SK-N-SH (cell line): Measurements from ENCODE around the gene MAP3K3. TPM values are rescaled to one million over a fixed set of nuclear protein-coding genes. Genes with fewer than 3 reads are reported as not detected.

Experiments
- CTCF ChIA-PET: fragments of 300-600, 350-600 bp; formaldehyde crosslinking; extraction: SDS; loops from one replicate; lab custom pipeline; 2021; lab: Yijun Ruan, JAX
- POLR2A ChIA-PET: fragments of 350-600 bp; sonication (Branson Sonifier 250); formaldehyde crosslinking; extraction: SDS; loops from one replicate; lab custom pipeline; 2020; ENCODE audit warnings: antibody characterized with exemption, inconsistent platforms; lab: Yijun Ruan, JAX
- DNase-seq: peaks from one replicate; pipeline ENCODE4 v3.0.0; 2012
- H2AFZ ChIP-seq: fragments of 200-600 bp; sonication (generic); 2 replicates; pipeline ENCODE4 v1.8.1; 2016; ENCODE audit warnings: antibody characterized with exemption, mild to moderate bottlenecking, low read depth
- H3F3A ChIP-seq: fragments of 200-600 bp; sonication (generic); replicated peaks from 2 replicates; pipeline ENCODE3; 2016; ENCODE audit warnings: antibody characterized with exemption, mild to moderate bottlenecking; ENCODE audit not compliant: insufficient read depth
- H3K27ac ChIP-seq, 2 experiments: fragments of 200-500 bp in 1 of 2; fragments of 200-600 bp in 1 of 2; sonication (Bioruptor generic) in 1 of 2; sonication (generic), shearing (Covaris generic) in 1 of 2; 2 replicates each; pipeline versions ENCODE4 v1.5.1 to v1.6.1; 2014 to 2016; ENCODE audit warnings: low read depth in 2 of 2, inconsistent platforms in 1 of 2, low read length in 1 of 2, mild to moderate bottlenecking in 1 of 2, mixed read lengths in 1 of 2
- H3K27me3 ChIP-seq: fragments of 200-600 bp; sonication (generic), shearing (Covaris generic); 2 replicates; pipeline ENCODE4 v1.6.1; 2016; ENCODE audit warnings: mixed run types; ENCODE audit not compliant: insufficient read depth
- H3K36me3 ChIP-seq, 2 experiments: fragments of 200-500 bp in 1 of 2; fragments of 200-600 bp in 1 of 2; sonication (Bioruptor generic) in 1 of 2; sonication (generic) in 1 of 2; replicated peaks in 1 of 2; 2 replicates each; pipeline versions ENCODE3 to v1.5.1; 2014 to 2016; ENCODE audit warnings: low read length in 1 of 2, mild to moderate bottlenecking in 1 of 2; ENCODE audit not compliant: insufficient read depth in 2 of 2, control insufficient read depth in 1 of 2
- H3K4me1 ChIP-seq, 2 experiments: fragments of 200-500 bp in 1 of 2; fragments of 200-600 bp in 1 of 2; sonication (Bioruptor generic) in 1 of 2; sonication (generic), shearing (Covaris generic) in 1 of 2; 2 replicates each; pipeline versions ENCODE4 v1.5.1 to v1.6.1; 2014 to 2016; ENCODE audit warnings: low read depth in 1 of 2, low read length in 1 of 2, mixed run types in 1 of 2; ENCODE audit not compliant: insufficient read depth in 2 of 2, control insufficient read depth in 1 of 2
- H3K4me2 ChIP-seq: fragments of 200-600 bp; sonication (generic), shearing (Covaris generic); 2 replicates; pipeline ENCODE4 v1.6.1; 2017; ENCODE audit warnings: mixed run types
- H3K4me3 ChIP-seq, 2 experiments: fragments of 200-500 bp in 1 of 2; fragments of 200-600 bp in 1 of 2; sonication (Bioruptor generic) in 1 of 2; sonication (generic), shearing (Covaris generic) in 1 of 2; 2 replicates each; pipeline versions ENCODE4 v1.5.1 to v1.8.1; 2014 to 2016; ENCODE audit warnings: low read depth in 2 of 2, inconsistent platforms in 1 of 2, low read length in 1 of 2, mild to moderate bottlenecking in 1 of 2, mixed read lengths in 1 of 2, moderate library complexity in 1 of 2
- H3K79me2 ChIP-seq: fragments of 200-600 bp; sonication (generic); 2 replicates; pipeline ENCODE4 v1.8.1; 2017; ENCODE audit warnings: mild to moderate bottlenecking; ENCODE audit not compliant: insufficient read depth
- H3K9ac ChIP-seq: fragments of 200-600 bp; sonication (generic); 2 replicates; pipeline ENCODE4 v1.6.1; 2017; ENCODE audit warnings: mixed run types
- H3K9me2 ChIP-seq: fragments of 200-600 bp; sonication (generic); 2 replicates; pipeline ENCODE4 v1.6.1; 2017; ENCODE audit warnings: mixed run types
- H3K9me3 ChIP-seq: fragments of 200-600 bp; sonication (generic); 2 replicates; pipeline ENCODE4 v1.6.1; 2017; ENCODE audit warnings: mixed run types, mild to moderate bottlenecking, moderate library complexity
- H4K20me1 ChIP-seq: fragments of 200-600 bp; sonication (generic); 2 replicates; pipeline ENCODE4 v1.6.1; 2017; ENCODE audit warnings: mild to moderate bottlenecking, mixed run types; ENCODE audit not compliant: insufficient read depth
- ELF1 ChIP-seq: IDR thresholded peaks from 2 replicates; pipeline ENCODE4 v1.4.0; 2012
- EP300 ChIP-seq, 2 experiments: IDR thresholded peaks; 2 replicates each; pipeline versions ENCODE4 v1.4.0 to v1.6.1; 2012; ENCODE audit warnings: borderline replicate concordance in 1 of 2, low read depth in 1 of 2, low read length in 1 of 2
- EZH2phosphoT487 ChIP-seq: fragments of 200-600 bp; sonication (generic); IDR thresholded peaks from 2 replicates; pipeline ENCODE4 v1.6.1; 2017; ENCODE audit warnings: low read depth, mixed run types, mild to moderate bottlenecking, antibody characterized with exemption, moderate library complexity, borderline replicate concordance
- FOSL2 ChIP-seq: IDR thresholded peaks from 2 replicates; pipeline ENCODE4 v1.4.0; 2012; ENCODE audit warnings: low read depth, mild to moderate bottlenecking, moderate library complexity, borderline replicate concordance
- FOXJ3 ChIP-seq: sonication (generic); formaldehyde crosslinking; IDR thresholded peaks from 2 replicates; pipeline ENCODE4 v1.5.1; 2020; ENCODE audit warnings: mild to moderate bottlenecking, missing genetic modification reagents
- FOXM1 ChIP-seq: IDR thresholded peaks from 2 replicates; pipeline ENCODE4 v1.4.0; 2012; ENCODE audit warnings: low read depth, mild to moderate bottlenecking
- GABPA ChIP-seq: IDR thresholded peaks from 2 replicates; pipeline ENCODE4 v1.4.0; 2012; ENCODE audit warnings: low read depth, mild to moderate bottlenecking
- JUND ChIP-seq: IDR thresholded peaks from 2 replicates; pipeline ENCODE4 v1.4.0; 2012
- MEF2A ChIP-seq: IDR thresholded peaks from 2 replicates; pipeline ENCODE4 v1.4.0; 2012; ENCODE audit warnings: low read depth, borderline replicate concordance
- NFIC ChIP-seq: IDR thresholded peaks from 2 replicates; pipeline ENCODE4 v1.4.0; 2012; ENCODE audit warnings: borderline replicate concordance
- POLR2AphosphoS5 ChIP-seq: IDR thresholded peaks from 2 replicates; pipeline ENCODE4 v1.6.1; 2012; ENCODE audit warnings: low read depth, low read length
- RAD21 ChIP-seq: IDR thresholded peaks from 2 replicates; pipeline ENCODE4 v1.6.1; 2012; ENCODE audit warnings: mild to moderate bottlenecking, low read length
- RCOR1 ChIP-seq: fragments of 150-350 bp; IDR thresholded peaks from 2 replicates; pipeline ENCODE4 v1.6.1; 2017; ENCODE audit warnings: antibody characterized with exemption, low read length
- RXRA ChIP-seq: IDR thresholded peaks from 2 replicates; pipeline ENCODE4 v1.4.0; 2012; ENCODE audit warnings: low read depth, mild to moderate bottlenecking, borderline replicate concordance
- SIN3A ChIP-seq: IDR thresholded peaks from 2 replicates; pipeline ENCODE4 v1.6.1; 2012; ENCODE audit warnings: low read depth, mild to moderate bottlenecking, low read length, moderate library complexity, borderline replicate concordance
- YY1 ChIP-seq: IDR thresholded peaks from 2 replicates; pipeline ENCODE4 v1.4.0; 2012; ENCODE audit warnings: low read depth, mild to moderate bottlenecking
- WGBS: methylation state at CpG from one replicate; pipeline ENCODE4 v1.1.6; 2017; ENCODE audit warnings: low lambda C conversion rate; 5-methylcytosine and 5-hydroxymethylcytosine counted together
- polyA plus RNA-seq, 3 experiments: library from polyadenylated mRNA; depleted of rRNA; stranded (reverse); fragments of >200 nt; gene quantifications; 2 replicates each; pipeline ENCODE4 v1.2.3, GENCODE V29; 2012
- TF ChIP-seq, protein P1 (sequence below): IDR thresholded peaks from 2 replicates; pipeline ENCODE4 v1.4.0; 2012; ENCODE audit warnings: low read depth, borderline replicate concordance
- TF ChIP-seq, protein P2 (sequence below): IDR thresholded peaks from 2 replicates; pipeline ENCODE4 v1.4.0; 2012; ENCODE audit warnings: low read depth, borderline replicate concordance
- TF ChIP-seq, protein P3 (sequence below): IDR thresholded peaks from 2 replicates; pipeline ENCODE4 v1.6.1; 2012; ENCODE audit warnings: mild to moderate bottlenecking, low read depth, low read length, moderate library complexity
- TF ChIP-seq, protein P4 (sequence below): fragments of 150-350 bp; IDR thresholded peaks from 2 replicates; pipeline ENCODE4 v1.6.1; 2016; ENCODE audit warnings: mild to moderate bottlenecking, low read depth, low read length

MAP3K3 gene
- polyA plus RNA-seq, 1 of the 3 experiments (the other 2 are of a cell fraction), result 25.3 TPM

DNA sequence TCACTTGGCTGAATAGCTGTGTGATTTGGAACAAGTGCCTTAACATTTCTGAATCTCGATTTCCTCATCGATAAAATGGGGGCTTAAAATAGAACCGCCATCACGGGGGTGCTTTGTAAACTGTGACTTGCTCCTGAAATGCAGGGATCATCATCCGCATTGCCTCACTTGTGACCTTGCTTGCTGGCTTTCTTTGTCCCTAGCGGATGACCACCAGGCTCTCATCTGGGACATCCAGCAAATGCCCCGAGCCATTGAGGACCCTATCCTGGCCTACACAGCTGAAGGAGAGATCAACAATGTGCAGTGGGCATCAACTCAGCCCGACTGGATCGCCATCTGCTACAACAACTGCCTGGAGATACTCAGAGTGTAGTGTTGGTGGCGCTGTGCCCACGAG lies 33.4 kb upstream of the MAP3K3 start:
- Histone ChIP-seq H3K36me3 (peaks cover 60 to 70% of the 10 kb centered on the region in 2 experiments), H3K79me2 (peaks cover 11% of the 10 kb centered on the region; the same call in 1 of the 2 replicates), H3K9me2 (no peaks in the 10 kb centered on the region), H3K4me1 (no peaks in the 10 kb centered on the region), H3F3A (peaks cover 8% of the 10 kb centered on the region), H3K4me2 (no peak overlapping the region), H2AFZ (no peak overlapping the region), H3K27me3 (no peaks in the 10 kb centered on the region)
- POLR2A ChIA-PET, result no interaction called here
- DNase-seq, result no peak
- 94% methylated on average over 11 of the region's 11 CpGs for WGBS
- TF ChIP-seq POLR2AphosphoS5 (no peak), RXRA (no peak), JUND (no peak), YY1 (no peak), ELF1 (no peak), FOXJ3 (CRISPR knock-in tag) (no peak), EP300 (IDR thresholded peaks at IDR 0.05; ENCODE audit: borderline replicate concordance in 1 of 2, low read depth in 1 of 2, low read length in 1 of 2) (no peak), GABPA (no peak), RCOR1 (no peak), MEF2A (no peak), EZH2phosphoT487 (no peak), FOSL2 (no peak), FOXM1 (no peak), SIN3A (no peak), NFIC (no peak), RAD21 (no peak)
- TF ChIP-seq, protein P1, sequence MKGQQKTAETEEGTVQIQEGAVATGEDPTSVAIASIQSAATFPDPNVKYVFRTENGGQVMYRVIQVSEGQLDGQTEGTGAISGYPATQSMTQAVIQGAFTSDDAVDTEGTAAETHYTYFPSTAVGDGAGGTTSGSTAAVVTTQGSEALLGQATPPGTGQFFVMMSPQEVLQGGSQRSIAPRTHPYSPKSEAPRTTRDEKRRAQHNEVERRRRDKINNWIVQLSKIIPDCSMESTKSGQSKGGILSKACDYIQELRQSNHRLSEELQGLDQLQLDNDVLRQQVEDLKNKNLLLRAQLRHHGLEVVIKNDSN, result no peak
- TF ChIP-seq, protein P2, sequence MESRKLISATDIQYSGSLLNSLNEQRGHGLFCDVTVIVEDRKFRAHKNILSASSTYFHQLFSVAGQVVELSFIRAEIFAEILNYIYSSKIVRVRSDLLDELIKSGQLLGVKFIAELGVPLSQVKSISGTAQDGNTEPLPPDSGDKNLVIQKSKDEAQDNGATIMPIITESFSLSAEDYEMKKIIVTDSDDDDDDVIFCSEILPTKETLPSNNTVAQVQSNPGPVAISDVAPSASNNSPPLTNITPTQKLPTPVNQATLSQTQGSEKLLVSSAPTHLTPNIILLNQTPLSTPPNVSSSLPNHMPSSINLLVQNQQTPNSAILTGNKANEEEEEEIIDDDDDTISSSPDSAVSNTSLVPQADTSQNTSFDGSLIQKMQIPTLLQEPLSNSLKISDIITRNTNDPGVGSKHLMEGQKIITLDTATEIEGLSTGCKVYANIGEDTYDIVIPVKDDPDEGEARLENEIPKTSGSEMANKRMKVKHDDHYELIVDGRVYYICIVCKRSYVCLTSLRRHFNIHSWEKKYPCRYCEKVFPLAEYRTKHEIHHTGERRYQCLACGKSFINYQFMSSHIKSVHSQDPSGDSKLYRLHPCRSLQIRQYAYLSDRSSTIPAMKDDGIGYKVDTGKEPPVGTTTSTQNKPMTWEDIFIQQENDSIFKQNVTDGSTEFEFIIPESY, result no peak
- TF ChIP-seq, protein P3, sequence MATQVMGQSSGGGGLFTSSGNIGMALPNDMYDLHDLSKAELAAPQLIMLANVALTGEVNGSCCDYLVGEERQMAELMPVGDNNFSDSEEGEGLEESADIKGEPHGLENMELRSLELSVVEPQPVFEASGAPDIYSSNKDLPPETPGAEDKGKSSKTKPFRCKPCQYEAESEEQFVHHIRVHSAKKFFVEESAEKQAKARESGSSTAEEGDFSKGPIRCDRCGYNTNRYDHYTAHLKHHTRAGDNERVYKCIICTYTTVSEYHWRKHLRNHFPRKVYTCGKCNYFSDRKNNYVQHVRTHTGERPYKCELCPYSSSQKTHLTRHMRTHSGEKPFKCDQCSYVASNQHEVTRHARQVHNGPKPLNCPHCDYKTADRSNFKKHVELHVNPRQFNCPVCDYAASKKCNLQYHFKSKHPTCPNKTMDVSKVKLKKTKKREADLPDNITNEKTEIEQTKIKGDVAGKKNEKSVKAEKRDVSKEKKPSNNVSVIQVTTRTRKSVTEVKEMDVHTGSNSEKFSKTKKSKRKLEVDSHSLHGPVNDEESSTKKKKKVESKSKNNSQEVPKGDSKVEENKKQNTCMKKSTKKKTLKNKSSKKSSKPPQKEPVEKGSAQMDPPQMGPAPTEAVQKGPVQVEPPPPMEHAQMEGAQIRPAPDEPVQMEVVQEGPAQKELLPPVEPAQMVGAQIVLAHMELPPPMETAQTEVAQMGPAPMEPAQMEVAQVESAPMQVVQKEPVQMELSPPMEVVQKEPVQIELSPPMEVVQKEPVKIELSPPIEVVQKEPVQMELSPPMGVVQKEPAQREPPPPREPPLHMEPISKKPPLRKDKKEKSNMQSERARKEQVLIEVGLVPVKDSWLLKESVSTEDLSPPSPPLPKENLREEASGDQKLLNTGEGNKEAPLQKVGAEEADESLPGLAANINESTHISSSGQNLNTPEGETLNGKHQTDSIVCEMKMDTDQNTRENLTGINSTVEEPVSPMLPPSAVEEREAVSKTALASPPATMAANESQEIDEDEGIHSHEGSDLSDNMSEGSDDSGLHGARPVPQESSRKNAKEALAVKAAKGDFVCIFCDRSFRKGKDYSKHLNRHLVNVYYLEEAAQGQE, result no peak
- TF ChIP-seq, protein P4, sequence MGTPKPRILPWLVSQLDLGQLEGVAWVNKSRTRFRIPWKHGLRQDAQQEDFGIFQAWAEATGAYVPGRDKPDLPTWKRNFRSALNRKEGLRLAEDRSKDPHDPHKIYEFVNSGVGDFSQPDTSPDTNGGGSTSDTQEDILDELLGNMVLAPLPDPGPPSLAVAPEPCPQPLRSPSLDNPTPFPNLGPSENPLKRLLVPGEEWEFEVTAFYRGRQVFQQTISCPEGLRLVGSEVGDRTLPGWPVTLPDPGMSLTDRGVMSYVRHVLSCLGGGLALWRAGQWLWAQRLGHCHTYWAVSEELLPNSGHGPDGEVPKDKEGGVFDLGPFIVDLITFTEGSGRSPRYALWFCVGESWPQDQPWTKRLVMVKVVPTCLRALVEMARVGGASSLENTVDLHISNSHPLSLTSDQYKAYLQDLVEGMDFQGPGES, result no peak
- TF ChIP-seq, all 33 proteins: peak for 0
- Histone ChIP-seq H3K27ac (no peak overlapping the region; a peak in 1 of 4 replicates), H3K9ac (no peak overlapping the region), H3K9me3 (no peaks in the 10 kb centered on the region), H4K20me1 (no peaks in the 10 kb centered on the region), H3K4me3 (no peak overlapping the region)
- CTCF ChIA-PET, result interaction anchor here (0.6 to 2.0 kb wide), 3 partner anchors 19 to 163 kb away, joined by 3 to 5 read pairs (median 4); no protein-coding TSS in a partner anchor
